Measurements from ENCODE around the gene PRAC1. TPM values are rescaled to one million over a fixed set of nuclear protein-coding genes. Genes with fewer than 3 reads are reported as not detected.

Gene PRAC1
- total and polyA plus RNA-seq, 11 donors: not detected

GRCh38 chr17:48735062-48735351 is 12.7 kb upstream of the PRAC1 start:
- H3K4me1 ChIP-seq: peaks cover 0 to 9% (median 0%) of the 10 kb centered on the region in 12 donors
- no peak overlapping the region for H3K4me3 ChIP-seq
- no peak for TF ChIP-seq POLR2A (IDR thresholded peaks at IDR 0.05)
- TF ChIP-seq CTCF (IDR thresholded peaks at IDR 0.05): no peak
- no peak for DNase-seq
- no peaks in the 10 kb centered on the region for H3K36me3 ChIP-seq
- peaks cover 55 to 100% (median 98%) of the 10 kb centered on the region in 9 donors for H3K27me3 ChIP-seq
- WGBS, 4 donors: 3 to 8% (median 4%) methylated on average over 7 of the region's 7 CpGs
- no peaks in the 10 kb centered on the region for H3K9me3 ChIP-seq
- H3K27ac ChIP-seq: no peak overlapping the region
- intact Hi-C loops (cut with DNase I): loop anchor here in 1 of 10 donors (10.0 kb wide), 1 partner anchor 260 kb away; the partner anchor contains the start of gene IGF2BP1
- no peak for ATAC-seq

GRCh38 chr17:48734333-48735061 is 12.2 kb upstream of the PRAC1 start:
- H3K9me3 ChIP-seq: no peaks in the 10 kb centered on the region
- intact Hi-C loops (cut with DNase I): loop anchor here in 1 of 10 donors (10.0 kb wide), 1 partner anchor 260 kb away; the partner anchor contains the start of gene IGF2BP1
- H3K4me1 ChIP-seq: peaks cover 0 to 9% (median 0%) of the 10 kb centered on the region in 12 donors
- ATAC-seq (no peak), DNase-seq (no peak)
- no peaks in the 10 kb centered on the region for H3K36me3 ChIP-seq
- TF ChIP-seq POLR2A (IDR thresholded peaks at IDR 0.05): no peak
- H3K27ac ChIP-seq: no peak overlapping the region
- WGBS, 4 donors: 4 to 8% (median 6%) methylated on average over 14 of the region's 14 CpGs
- H3K27me3 ChIP-seq: peaks cover 56 to 100% (median 98%) of the 10 kb centered on the region in 9 donors
- no peak overlapping the region for H3K4me3 ChIP-seq

- no peak overlapping the region for H3K4me3 ChIP-seq
Measured at GRCh38 chr17:48733632-48734328, 11.5 kb upstream of the PRAC1 start.

More at GRCh38 chr17:48733632-48734328, 11.5 kb upstream of the PRAC1 start:
- WGBS, 4 donors: 7 to 11% (median 9%) methylated on average over 22 of the region's 22 CpGs
- peaks cover 0 to 15% (median 5%) of the 10 kb centered on the region in 12 donors for H3K4me1 ChIP-seq
- ATAC-seq: no peak
- H3K9me3 ChIP-seq: no peaks in the 10 kb centered on the region
- intact Hi-C loops (cut with DNase I): loop anchor here in 1 of 10 donors (10.0 kb wide), 1 partner anchor 261 kb away; the partner anchor contains the start of gene IGF2BP1
- no peak for TF ChIP-seq CTCF (IDR thresholded peaks at IDR 0.05)
- no peak for TF ChIP-seq POLR2A (IDR thresholded peaks at IDR 0.05)
- DNase-seq: no peak
- peaks cover 55 to 100% (median 98%) of the 10 kb centered on the region in 9 donors for H3K27me3 ChIP-seq
- H3K27ac ChIP-seq: no peak overlapping the region
- no peaks in the 10 kb centered on the region for H3K36me3 ChIP-seq
